Uterus (tissue), 2 donors: ENCODE measurements around the gene CCL19.

Source experiments
- POLR2A ChIP-seq, 2 donors: fragments of 450-650 bp; IDR thresholded peaks; one replicate each; pipeline ENCODE4 v1.6.1; 2016; ENCODE audit warnings: antibody characterized with exemption in 2 of 2, mild to moderate bottlenecking in 1 of 2, moderate library complexity in 1 of 2
- TF ChIP-seq, protein P1 (sequence below), 4 experiments: fragments of 200-600 bp in 2 of 4; fragments of 450-650 bp in 2 of 4; sonication (generic) in 2 of 4; IDR thresholded peaks; one replicate each; pipeline ENCODE4 v1.5.1; 2016 to 2019; ENCODE audit warnings: antibody characterized with exemption in 4 of 4, mild to moderate bottlenecking in 2 of 4, moderate library complexity in 1 of 4

DNA sequence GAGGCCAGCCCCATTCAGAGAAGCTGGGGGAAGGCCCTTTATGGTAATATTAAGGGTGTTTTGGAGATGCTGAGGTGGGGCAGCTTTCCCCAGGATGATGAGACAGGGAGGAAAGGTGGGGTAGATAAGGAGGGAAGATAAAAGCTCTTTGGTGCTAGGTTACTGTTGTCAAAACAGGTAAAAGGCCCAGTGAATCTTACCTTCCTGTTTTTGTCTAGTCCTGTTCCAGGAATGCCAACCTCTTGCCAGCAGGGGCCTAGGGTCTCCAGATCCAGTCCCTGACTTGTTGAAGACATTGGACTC is 27.8 kb downstream of the CCL19 start:
- TF ChIP-seq, protein P1, sequence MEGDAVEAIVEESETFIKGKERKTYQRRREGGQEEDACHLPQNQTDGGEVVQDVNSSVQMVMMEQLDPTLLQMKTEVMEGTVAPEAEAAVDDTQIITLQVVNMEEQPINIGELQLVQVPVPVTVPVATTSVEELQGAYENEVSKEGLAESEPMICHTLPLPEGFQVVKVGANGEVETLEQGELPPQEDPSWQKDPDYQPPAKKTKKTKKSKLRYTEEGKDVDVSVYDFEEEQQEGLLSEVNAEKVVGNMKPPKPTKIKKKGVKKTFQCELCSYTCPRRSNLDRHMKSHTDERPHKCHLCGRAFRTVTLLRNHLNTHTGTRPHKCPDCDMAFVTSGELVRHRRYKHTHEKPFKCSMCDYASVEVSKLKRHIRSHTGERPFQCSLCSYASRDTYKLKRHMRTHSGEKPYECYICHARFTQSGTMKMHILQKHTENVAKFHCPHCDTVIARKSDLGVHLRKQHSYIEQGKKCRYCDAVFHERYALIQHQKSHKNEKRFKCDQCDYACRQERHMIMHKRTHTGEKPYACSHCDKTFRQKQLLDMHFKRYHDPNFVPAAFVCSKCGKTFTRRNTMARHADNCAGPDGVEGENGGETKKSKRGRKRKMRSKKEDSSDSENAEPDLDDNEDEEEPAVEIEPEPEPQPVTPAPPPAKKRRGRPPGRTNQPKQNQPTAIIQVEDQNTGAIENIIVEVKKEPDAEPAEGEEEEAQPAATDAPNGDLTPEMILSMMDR (IDR thresholded peaks at IDR 0.05): no peak
- no peak for TF ChIP-seq POLR2A (IDR thresholded peaks at IDR 0.05)
